WTC11 (cell line): Measurements from ENCODE around the gene SLC35F1.

ENCODE experiments used
- CTCF ChIP-seq: fragments of 200-600 bp; IDR thresholded peaks from 2 replicates; pipeline ENCODE4 v1.8.0; 2022; ENCODE audit warnings: antibody characterized with exemption
- ZNF317 ChIP-seq: sonication (generic); formaldehyde crosslinking; IDR thresholded peaks from 2 replicates; pipeline ENCODE4 v1.8.1; 2023; ENCODE audit warnings: low read depth, mild to moderate bottlenecking, moderate library complexity, missing genetic modification reagents, borderline replicate concordance

- no peak for TF ChIP-seq CTCF
- TF ChIP-seq ZNF317 (CRISPR knock-in tag) = no peak
Observed at GRCh38 chr6:118277631-118278030, 370.6 kb downstream of the SLC35F1 start.
